Astrocyte (in vitro differentiated cells and primary cell): Measurements from ENCODE around the gene PRPSAP1.

Experiments used
- EZH2 ChIP-seq: IDR thresholded peaks from 2 replicates; pipeline ENCODE4 v1.6.1; 2012; ENCODE audit warnings: mild to moderate bottlenecking, low read length, inconsistent platforms; ENCODE audit not compliant: insufficient read depth
- TF ChIP-seq, protein P1 (sequence below): IDR thresholded peaks from 2 replicates; pipeline ENCODE4 v1.5.1; 2011; ENCODE audit warnings: low read depth, mild to moderate bottlenecking, inconsistent platforms, low read length, moderate library complexity; ENCODE audit not compliant: insufficient read depth

- TF ChIP-seq, protein P1, sequence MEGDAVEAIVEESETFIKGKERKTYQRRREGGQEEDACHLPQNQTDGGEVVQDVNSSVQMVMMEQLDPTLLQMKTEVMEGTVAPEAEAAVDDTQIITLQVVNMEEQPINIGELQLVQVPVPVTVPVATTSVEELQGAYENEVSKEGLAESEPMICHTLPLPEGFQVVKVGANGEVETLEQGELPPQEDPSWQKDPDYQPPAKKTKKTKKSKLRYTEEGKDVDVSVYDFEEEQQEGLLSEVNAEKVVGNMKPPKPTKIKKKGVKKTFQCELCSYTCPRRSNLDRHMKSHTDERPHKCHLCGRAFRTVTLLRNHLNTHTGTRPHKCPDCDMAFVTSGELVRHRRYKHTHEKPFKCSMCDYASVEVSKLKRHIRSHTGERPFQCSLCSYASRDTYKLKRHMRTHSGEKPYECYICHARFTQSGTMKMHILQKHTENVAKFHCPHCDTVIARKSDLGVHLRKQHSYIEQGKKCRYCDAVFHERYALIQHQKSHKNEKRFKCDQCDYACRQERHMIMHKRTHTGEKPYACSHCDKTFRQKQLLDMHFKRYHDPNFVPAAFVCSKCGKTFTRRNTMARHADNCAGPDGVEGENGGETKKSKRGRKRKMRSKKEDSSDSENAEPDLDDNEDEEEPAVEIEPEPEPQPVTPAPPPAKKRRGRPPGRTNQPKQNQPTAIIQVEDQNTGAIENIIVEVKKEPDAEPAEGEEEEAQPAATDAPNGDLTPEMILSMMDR = no peak
- TF ChIP-seq EZH2 = no peak
These were observed 1.1 kb upstream of the PRPSAP1 start for GRCh38 chr17:76354747-76355310.
